ENCODE measurements around the gene TSHZ2. TPM values are rescaled to one million over a fixed set of nuclear protein-coding genes. Genes with fewer than 3 reads are reported as not detected.

Gene TSHZ2
- total RNA-seq, 3 donors from 2014 or later (not counting 1 experiment from before 2014, with no cell fraction given): 1.8 to 1.9 TPM; not detected in 1

GRCh38 chr20:53091789-53092188 lies 119.6 kb downstream of the TSHZ2 start:
- no peak overlapping the region for H3K4me3 ChIP-seq (ENCODE audit: low read length)
- H3K4me1 ChIP-seq (ENCODE audit: control insufficient read depth, insufficient read depth, low read length): no peaks in the 10 kb centered on the region
- no peaks in the 10 kb centered on the region for H3K27me3 ChIP-seq (ENCODE audit: control insufficient read depth, insufficient read depth, low read length)
- no peaks in the 10 kb centered on the region for H3K9me3 Mint-ChIP-seq
- H3K27ac Mint-ChIP-seq: no peak overlapping the region
- no peaks in the 10 kb centered on the region for H3K4me1 Mint-ChIP-seq
- no peak overlapping the region for H3K4me3 Mint-ChIP-seq
- H3K27me3 Mint-ChIP-seq (ENCODE audit: low read depth in 2 of 2): peaks cover 2 to 25% of the 10 kb centered on the region in 2 donors
- H3K36me3 Mint-ChIP-seq: no peaks in the 10 kb centered on the region
- H3K36me3 ChIP-seq (ENCODE audit: control insufficient read depth, insufficient read depth, low read length): no peaks in the 10 kb centered on the region
- 83% methylated on average over 4 of the region's 4 CpGs for WGBS (ENCODE audit: insufficient coverage)
- no peak for ATAC-seq
- TF ChIP-seq CTCF (IDR thresholded peaks at IDR 0.05): no peak
- H3K27ac ChIP-seq (ENCODE audit: low read length): no peak overlapping the region
- DNase-seq: no peak
- intact Hi-C loops (cut with micrococcal nuclease): no loop called here
- H3K9me3 ChIP-seq (ENCODE audit: control insufficient read depth, insufficient read depth, low read length): no peaks in the 10 kb centered on the region

GRCh38 chr20:53092772-53093300 lies 120.7 kb downstream of the TSHZ2 start:
- H3K27ac ChIP-seq (ENCODE audit: low read length): no peak overlapping the region
- no peaks in the 10 kb centered on the region for H3K9me3 Mint-ChIP-seq
- no peak overlapping the region for H3K4me3 ChIP-seq (ENCODE audit: low read length)
- H3K27ac Mint-ChIP-seq: no peak overlapping the region
- H3K4me1 ChIP-seq (ENCODE audit: control insufficient read depth, insufficient read depth, low read length): no peaks in the 10 kb centered on the region
- 77% methylated on average over 6 of the region's 6 CpGs for WGBS (ENCODE audit: insufficient coverage)
- H3K4me1 Mint-ChIP-seq: no peaks in the 10 kb centered on the region
- peaks cover 2 to 21% of the 10 kb centered on the region in 2 donors for H3K27me3 Mint-ChIP-seq (ENCODE audit: low read depth in 2 of 2)
- H3K27me3 ChIP-seq (ENCODE audit: control insufficient read depth, insufficient read depth, low read length): no peaks in the 10 kb centered on the region
- ATAC-seq: no peak
- H3K9me3 ChIP-seq (ENCODE audit: control insufficient read depth, insufficient read depth, low read length): no peaks in the 10 kb centered on the region
- no peaks in the 10 kb centered on the region for H3K36me3 Mint-ChIP-seq
- TF ChIP-seq CTCF (IDR thresholded peaks at IDR 0.05): no peak
- intact Hi-C loops (cut with micrococcal nuclease): no loop called here
- no peak for DNase-seq
- no peak overlapping the region for H3K4me3 Mint-ChIP-seq
- no peaks in the 10 kb centered on the region for H3K36me3 ChIP-seq (ENCODE audit: control insufficient read depth, insufficient read depth, low read length)

GRCh38 chr20:53097371-53097770 lies 125.2 kb downstream of the TSHZ2 start:
- no peak overlapping the region for H3K4me3 ChIP-seq (ENCODE audit: low read length)
- H3K9me3 ChIP-seq (ENCODE audit: control insufficient read depth, insufficient read depth, low read length): no peaks in the 10 kb centered on the region
- H3K27me3 ChIP-seq (ENCODE audit: control insufficient read depth, insufficient read depth, low read length): no peaks in the 10 kb centered on the region
- DNase-seq (no peak), ATAC-seq (no peak)
- H3K4me1 Mint-ChIP-seq: no peaks in the 10 kb centered on the region
- no peak overlapping the region for H3K4me3 Mint-ChIP-seq
- H3K36me3 ChIP-seq (ENCODE audit: control insufficient read depth, insufficient read depth, low read length): no peaks in the 10 kb centered on the region
- WGBS (ENCODE audit: insufficient coverage): 71% methylated on average over 2 of the region's 2 CpGs
- peaks cover 7 to 17% of the 10 kb centered on the region in 2 donors for H3K27me3 Mint-ChIP-seq (ENCODE audit: low read depth in 2 of 2)
- H3K27ac Mint-ChIP-seq: no peak overlapping the region
- TF ChIP-seq CTCF (IDR thresholded peaks at IDR 0.05): no peak
- no peaks in the 10 kb centered on the region for H3K36me3 Mint-ChIP-seq
- no peak overlapping the region for H3K27ac ChIP-seq (ENCODE audit: low read length)
- H3K4me1 ChIP-seq (ENCODE audit: control insufficient read depth, insufficient read depth, low read length): no peaks in the 10 kb centered on the region
- H3K9me3 Mint-ChIP-seq: no peaks in the 10 kb centered on the region
- intact Hi-C loops (cut with micrococcal nuclease): no loop called here

GRCh38 chr20:53097791-53098190 lies 125.6 kb downstream of the TSHZ2 start:
- no peaks in the 10 kb centered on the region for H3K9me3 ChIP-seq (ENCODE audit: control insufficient read depth, insufficient read depth, low read length)
- Mint-ChIP-seq H3K27me3 (ENCODE audit: low read depth in 2 of 2) (peaks cover 7 to 17% of the 10 kb centered on the region in 2 donors), H3K4me3 (no peak overlapping the region), H3K4me1 (no peaks in the 10 kb centered on the region), H3K9me3 (no peaks in the 10 kb centered on the region), H3K36me3 (no peaks in the 10 kb centered on the region), H3K27ac (no peak overlapping the region)
- ATAC-seq (no peak), DNase-seq (no peak)
- 78% methylated on average over 4 of the region's 4 CpGs for WGBS (ENCODE audit: insufficient coverage)
- H3K27me3 ChIP-seq (ENCODE audit: control insufficient read depth, insufficient read depth, low read length): no peaks in the 10 kb centered on the region
- intact Hi-C loops (cut with micrococcal nuclease): no loop called here
- TF ChIP-seq CTCF (IDR thresholded peaks at IDR 0.05): no peak
- H3K4me3 ChIP-seq (ENCODE audit: low read length): no peak overlapping the region
- H3K27ac ChIP-seq (ENCODE audit: low read length): no peak overlapping the region
- H3K4me1 ChIP-seq (ENCODE audit: control insufficient read depth, insufficient read depth, low read length): no peaks in the 10 kb centered on the region
- H3K36me3 ChIP-seq (ENCODE audit: control insufficient read depth, insufficient read depth, low read length): no peaks in the 10 kb centered on the region
